LNCaP clone FGC (cell line): ENCODE results near the gene CXCL9.
A peak's percentile ranks its signal among the peaks of the same experiment; 100 is the strongest.
"Not testable (repeated sequence)": the region's sequence is repeated elsewhere in the genome, so short reads cannot be mapped to it uniquely, and the experiment has no call there.

ENCODE experiments used
- DNase-seq: peaks from one replicate; pipeline ENCODE4 v3.0.0-alpha.2; 2011; ENCODE audit warnings: low read depth
- H3K4me3 ChIP-seq: 2 replicates; pipeline ENCODE4 v1.5.1; 2011; ENCODE audit warnings: mild to moderate bottlenecking, low read depth, low read length, control low read depth
- CTCF ChIP-seq: IDR thresholded peaks from 2 replicates; pipeline ENCODE4 v1.5.1; 2012; ENCODE audit warnings: mild to moderate bottlenecking; ENCODE audit not compliant: control insufficient read depth, insufficient read depth; ENCODE audit errors: extremely low read depth

Gene CXCL9

GRCh38 chr4:76000279-76000678 lies 7.0 kb downstream of the CXCL9 start:
- H3K4me3 ChIP-seq = no peak overlapping the region
- TF ChIP-seq CTCF = no peak
- DNase-seq = no peak

- DNase-seq, H3K4me3 ChIP-seq: not testable (repeated sequence)
Observed at GRCh38 chr4:75998525-75999147, 8.7 kb downstream of the CXCL9 start.

- no peak overlapping the region for H3K4me3 ChIP-seq
- no peak for DNase-seq
- no peak for TF ChIP-seq CTCF
Observed at GRCh38 chr4:75997946-75998345, 9.4 kb downstream of the CXCL9 start.

GRCh38 chr4:75997081-75997480 lies 10.2 kb downstream of the CXCL9 start:
- DNase-seq = no peak
- H3K4me3 ChIP-seq = no peak overlapping the region
- TF ChIP-seq CTCF = no peak

- TF ChIP-seq CTCF = peak; percentile 55
- DNase-seq = no peak
Observed at GRCh38 chr4:75995727-75996126, 11.6 kb downstream of the CXCL9 start.

GRCh38 chr4:75992462-75992861 lies 14.8 kb downstream of the CXCL9 start:
- DNase-seq = no peak
- no peak for TF ChIP-seq CTCF
- no peak overlapping the region for H3K4me3 ChIP-seq

More at GRCh38 chr4:75995727-75996126, 11.6 kb downstream of the CXCL9 start:
- H3K4me3 ChIP-seq = no peak overlapping the region

- no peak for DNase-seq
- TF ChIP-seq CTCF = no peak
- peak overlapping the region; percentile 78 for H3K4me3 ChIP-seq
Observed at GRCh38 chr4:75989846-75990528, 17.3 kb downstream of the CXCL9 start.
